Motor neuron (in vitro differentiated cells): ENCODE data around the gene TMA7. TPM values are rescaled to one million over a fixed set of nuclear protein-coding genes. Genes with fewer than 3 reads are reported as not detected.
A peak's percentile ranks its signal among the peaks of the same experiment; 100 is the strongest.
"Not testable (repeated sequence)": the region's sequence is repeated elsewhere in the genome, so short reads cannot be mapped to it uniquely, and the experiment has no call there.

ENCODE experiments used
- ATAC-seq, 8 experiments: fragments of 200-7000 bp; cut with Tn5 transposase; replicated peaks in 6 of 8; 2 replicates each; pipeline ENCODE4 v1.8.0; 2021; ENCODE audit warnings: mild to moderate bottlenecking in 8 of 8, moderate library complexity in 8 of 8
- H3K27ac ChIP-seq, 2 donors: fragments of 250-450 bp; sonication (Bioruptor Pico); 2 replicates each; pipeline ENCODE4 v1.9.0; 2021; ENCODE audit warnings: antibody characterized with exemption in 2 of 2, mild to moderate bottlenecking in 2 of 2, moderate library complexity in 1 of 2
- H3K4me1 ChIP-seq, 2 donors: fragments of 250-450 bp; sonication (Bioruptor Pico); replicated peaks in 1 of 2; 2 replicates each; pipeline ENCODE4 v1.6.1; 2021; ENCODE audit warnings: antibody characterized with exemption in 2 of 2, mild to moderate bottlenecking in 2 of 2, moderate library complexity in 1 of 2
- H3K4me3 ChIP-seq, 5 donors: fragments of 250-450 bp; sonication (Bioruptor Pico); 2 replicates each; pipeline ENCODE4 v1.9.0; 2021; ENCODE audit warnings: antibody characterized with exemption in 5 of 5, mild to moderate bottlenecking in 5 of 5, moderate library complexity in 4 of 5
- WGBS, 10 experiments: fragments of 450-650 bp; shearing (Covaris generic); methylation state at CpG; one replicate each; pipeline ENCODE4 v1.0.0; 2022; 5-methylcytosine and 5-hydroxymethylcytosine counted together
- in situ Hi-C, 9 experiments: fragments of 400-800 bp; cut with MboI; loops; one replicate each; pipeline ENCODE4 v1.15.0; 2021; ENCODE audit warnings: low sequenced_read_pairs in 9 of 9, low pct_unique_long_range_greater_than_20kb in 2 of 9; ENCODE audit not compliant: unreplicated experiment in 9 of 9
- total RNA-seq, 8 experiments: library from RNA; unstranded; fragments of 300-600 nt; gene quantifications; 2 replicates each; pipeline versions ENCODE4 v1.2.3 to v1.2.4, GENCODE V29; 2022

TMA7 gene
- total RNA-seq, 8 experiments from 2014 or later = 375 to 754 (median 499) TPM

- no peak overlapping the region for H3K27ac ChIP-seq
- 81 to 100% (median 96%) methylated on average over 3 to 6 of the region's 29 CpGs; no CpG with 5 or more reads in 5 of the 10 experiments for WGBS, 10 experiments
Measured at GRCh38 chr3:48469046-48469915, 29.2 kb downstream of the TMA7 start.

DNA sequence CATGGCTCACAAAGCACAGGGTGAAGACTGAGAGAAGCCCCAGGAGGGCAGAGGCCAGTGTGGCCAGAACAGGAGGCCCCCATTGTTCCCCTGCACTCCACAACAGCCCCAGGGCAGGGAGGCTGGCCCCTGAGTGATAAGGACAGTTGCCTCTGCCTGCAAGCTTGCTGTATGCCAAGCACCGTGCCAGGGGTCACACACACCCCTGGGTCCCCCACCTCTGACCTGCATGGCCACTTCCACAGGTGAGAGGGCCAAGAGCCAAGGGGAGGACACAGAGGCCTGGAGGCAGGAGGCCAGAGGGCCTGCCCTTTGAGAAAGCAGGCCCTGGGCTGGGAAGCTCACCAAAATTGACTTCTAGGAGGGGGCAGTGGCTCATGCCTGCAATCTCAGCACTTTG is 30.2 kb downstream of the TMA7 start:
- WGBS, 10 experiments = 60% methylated on average over 1 of the region's 1 CpG; no CpG with 5 or more reads in 9 of the 10 experiments
- Histone ChIP-seq H3K4me1 (peaks cover 38 to 51% of the 10 kb centered on the region in 2 donors), H3K4me3 (no peak overlapping the region), H3K27ac (no peak overlapping the region)
- in situ Hi-C loops = no loop called here
- no peak for ATAC-seq

More at GRCh38 chr3:48469046-48469915, 29.2 kb downstream of the TMA7 start:
- peaks cover 42 to 54% of the 10 kb centered on the region in 2 donors for H3K4me1 ChIP-seq
- no peak for ATAC-seq
- H3K4me3 ChIP-seq = no peak overlapping the region
- in situ Hi-C loops = loop anchor here in 1 of 9 experiments (10.0 kb wide), 1 partner anchor 76 kb away; no protein-coding TSS in a partner anchor

DNA sequence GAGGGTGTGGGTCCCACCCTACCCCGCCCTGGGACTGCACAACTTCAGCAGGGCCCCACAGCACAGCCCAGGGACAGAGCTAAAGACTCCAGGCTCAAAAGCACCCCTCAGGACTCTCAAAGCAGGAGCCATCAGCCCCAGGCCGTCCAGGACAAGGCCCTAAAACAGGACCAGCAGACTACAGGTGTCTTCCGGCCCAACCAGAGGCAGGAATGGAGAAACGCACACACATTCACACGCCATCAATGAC is 32.5 kb downstream of the TMA7 start:
- H3K4me3 ChIP-seq = peak overlapping the region; percentile 37 to 70 (median 57)
- 0 to 8% (median 0%) methylated on average over 1 to 3 of the region's 5 CpGs; no CpG with 5 or more reads in 7 of the 10 experiments for WGBS, 10 experiments
- H3K4me1 ChIP-seq = peaks cover 18 to 32% of the 10 kb centered on the region in 2 donors
- H3K27ac ChIP-seq = peak overlapping the region; percentile 86 to 91
- in situ Hi-C loops = no loop called here
- peak; percentile 28 to 68 (median 40) for ATAC-seq

DNA sequence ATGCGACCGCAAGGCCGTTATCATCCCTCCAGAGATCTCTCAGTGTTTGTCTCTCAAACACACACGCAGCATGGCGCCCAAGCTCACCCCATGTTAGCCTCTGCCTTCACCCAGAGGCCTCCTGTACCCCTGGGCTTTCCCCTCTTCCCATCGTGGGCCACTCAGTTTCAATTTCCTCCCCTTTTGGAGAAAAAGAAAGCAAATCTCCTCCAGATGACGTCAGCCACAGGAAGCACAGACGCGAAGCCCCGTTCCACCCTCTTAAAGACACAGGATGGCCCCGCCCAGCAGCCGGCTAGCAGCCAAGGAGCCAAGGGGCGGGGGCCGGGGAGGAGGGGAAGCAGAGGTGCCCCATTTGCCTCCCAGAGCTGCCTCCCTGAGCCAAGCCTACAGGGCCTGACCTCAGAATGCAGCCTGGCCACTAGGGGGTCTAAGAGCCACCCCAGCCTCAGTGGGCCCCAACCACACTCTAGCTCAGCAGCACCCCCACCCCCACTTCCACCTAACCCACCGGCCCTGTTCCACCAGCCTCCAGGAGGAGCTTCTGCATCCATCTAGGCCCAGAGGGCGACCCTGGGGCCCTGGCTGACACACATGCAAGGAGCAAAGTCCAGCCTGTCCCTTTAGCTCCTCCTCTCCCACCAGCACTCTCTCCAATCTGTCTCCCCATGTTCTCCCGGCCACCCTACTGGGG is 33.0 kb downstream of the TMA7 start:
- Histone ChIP-seq H3K4me1 (peaks cover 15 to 28% of the 10 kb centered on the region in 2 donors), H3K4me3 (peak overlapping the region; percentile 37 to 70 (median 57)), H3K27ac (peak overlapping the region; percentile 86 to 91)
- 0 to 10% (median 0%) methylated on average over 2 to 7 of the region's 17 CpGs; no CpG with 5 or more reads in 4 of the 10 experiments for WGBS, 10 experiments
- peak; percentile 76 to 95 (median 94) for ATAC-seq
- in situ Hi-C loops = no loop called here

GRCh38 chr3:48473617-48473952 is 33.5 kb downstream of the TMA7 start:
- Histone ChIP-seq H3K27ac (peak overlapping the region; percentile 86 to 91), H3K4me1 (peaks cover 15 to 28% of the 10 kb centered on the region in 2 donors), H3K4me3 (peak overlapping the region in 3 of 5 donors; percentile 57 to 70 (median 65))
- in situ Hi-C loops = no loop called here
- WGBS, 10 experiments = 20 to 100% (median 80%) methylated on average over 1 to 4 of the region's 5 CpGs; no CpG with 5 or more reads in 1 of the 10 experiments
- no peak for ATAC-seq

DNA sequence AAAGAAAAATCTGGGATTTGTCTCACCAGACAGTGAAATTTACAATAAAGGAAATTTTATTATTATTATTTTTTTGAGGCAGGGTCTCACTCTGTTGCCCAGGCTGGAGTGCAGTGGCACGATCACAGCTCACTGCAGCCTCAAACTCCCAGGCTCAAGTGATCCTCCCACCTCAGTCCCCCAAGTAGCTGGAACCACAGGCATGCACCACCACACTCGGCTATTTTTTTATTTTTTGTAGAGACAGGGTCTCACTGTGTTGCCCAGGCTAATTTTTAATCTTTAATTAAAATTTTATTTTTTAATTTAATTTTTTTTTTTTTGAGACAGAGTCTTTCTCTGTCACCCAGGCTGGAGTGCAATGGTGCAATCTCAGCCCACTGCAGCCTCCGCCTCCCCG is 34.0 kb downstream of the TMA7 start:
- ATAC-seq, H3K4me3 ChIP-seq, in situ Hi-C loops, H3K27ac ChIP-seq: not testable (repeated sequence)
- peaks cover 15 to 28% of the 10 kb centered on the region in 2 donors for H3K4me1 ChIP-seq
- 56 to 100% (median 84%) methylated on average over 1 to 4 of the region's 4 CpGs; no CpG with 5 or more reads in 1 of the 10 experiments for WGBS, 10 experiments

DNA sequence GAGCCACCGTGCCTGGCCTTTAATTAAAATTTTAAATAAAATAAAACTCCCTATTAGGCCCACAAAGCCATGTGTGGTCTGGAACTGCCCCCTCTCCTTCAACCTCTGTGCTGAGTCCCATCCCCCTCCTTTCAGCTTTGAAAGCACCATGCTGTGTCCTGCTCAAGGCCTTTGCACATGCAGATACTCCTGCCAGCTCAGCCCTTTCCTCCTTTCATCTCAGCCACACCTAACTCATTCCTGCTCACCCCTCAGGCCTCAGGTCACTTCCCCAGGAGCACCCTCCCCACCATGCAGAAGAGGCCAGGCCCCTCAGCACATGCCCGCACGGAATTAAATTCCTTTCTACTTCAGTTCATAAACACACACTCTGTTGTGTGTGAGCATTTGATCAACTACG is 34.6 kb downstream of the TMA7 start:
- ATAC-seq = peak in 2 of 8 experiments; percentile 2 to 3
- WGBS, 10 experiments = 20 to 100% (median 67%) methylated on average over 1 to 2 of the region's 4 CpGs; no CpG with 5 or more reads in 3 of the 10 experiments
- H3K4me3 ChIP-seq = no peak overlapping the region
- H3K27ac ChIP-seq = no peak overlapping the region
- in situ Hi-C loops = no loop called here
- H3K4me1 ChIP-seq = peaks cover 15 to 28% of the 10 kb centered on the region in 2 donors

DNA sequence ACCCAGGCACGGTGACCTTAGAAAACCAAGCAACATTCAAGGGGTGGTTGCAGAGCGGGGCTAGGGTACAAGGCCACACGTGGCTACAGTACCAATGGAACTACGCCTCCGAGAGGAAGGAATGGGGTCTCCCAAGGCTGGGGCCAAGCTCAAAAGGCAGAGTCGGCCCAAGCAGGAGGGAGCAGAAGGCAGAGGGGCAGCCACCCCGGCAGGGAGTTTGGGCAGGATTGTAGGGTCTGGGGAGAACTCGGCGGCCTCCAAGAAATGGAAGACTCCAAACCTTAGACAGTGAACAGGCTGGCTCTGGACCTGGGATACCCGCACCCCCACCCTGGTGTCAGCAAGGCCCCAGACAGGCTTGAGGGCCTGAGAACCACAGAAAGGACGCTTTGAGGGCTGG is 35.1 kb downstream of the TMA7 start:
- 14 to 100% (median 27%) methylated on average over 1 to 8 of the region's 11 CpGs; no CpG with 5 or more reads in 4 of the 10 experiments for WGBS, 10 experiments
- H3K4me3 ChIP-seq = no peak overlapping the region
- peaks cover 15 to 28% of the 10 kb centered on the region in 2 donors for H3K4me1 ChIP-seq
- H3K27ac ChIP-seq = no peak overlapping the region
- in situ Hi-C loops = no loop called here
- ATAC-seq = no peak

GRCh38 chr3:48476426-48477053 is 36.5 kb downstream of the TMA7 start:
- H3K27ac ChIP-seq = no peak overlapping the region
- WGBS, 10 experiments = 83 to 96% (median 89%) methylated on average over 2 to 6 of the region's 9 CpGs; no CpG with 5 or more reads in 6 of the 10 experiments
- in situ Hi-C loops = no loop called here

DNA sequence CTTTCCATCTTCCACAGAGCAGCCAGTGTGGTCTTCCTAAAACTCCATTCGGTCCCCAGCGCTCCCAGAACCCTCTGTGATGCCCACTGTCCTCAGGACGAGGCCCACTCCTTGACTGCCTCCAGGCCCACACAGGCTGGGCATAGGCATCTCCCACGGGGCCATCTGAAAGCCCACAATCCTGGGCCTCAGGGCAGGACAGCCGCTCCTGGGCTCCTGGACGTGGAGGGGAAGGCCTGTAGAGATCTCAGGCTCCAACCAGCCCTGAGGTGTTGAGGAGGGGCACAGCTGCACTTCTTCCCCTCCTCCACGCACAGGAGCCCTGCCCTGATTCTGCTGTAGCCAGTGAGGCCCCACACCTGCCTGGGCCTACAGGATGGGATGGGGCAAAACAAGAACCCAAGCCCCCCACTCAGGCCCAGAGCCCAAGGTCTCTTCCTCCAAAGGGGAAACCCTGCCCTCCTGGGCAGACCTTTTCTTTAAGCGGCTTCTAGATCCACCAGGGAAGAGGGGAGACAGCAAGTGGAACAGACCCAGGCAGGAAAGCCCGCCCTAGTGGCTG is 38.0 kb downstream of the TMA7 start:
- peaks cover 5 to 10% of the 10 kb centered on the region in 2 donors for H3K4me1 ChIP-seq
- ATAC-seq = no peak
- no peak overlapping the region for H3K4me3 ChIP-seq
- in situ Hi-C loops = no loop called here
- H3K27ac ChIP-seq = no peak overlapping the region
- 80 to 93% (median 93%) methylated on average over 1 to 5 of the region's 9 CpGs; no CpG with 5 or more reads in 7 of the 10 experiments for WGBS, 10 experiments

More at GRCh38 chr3:48476426-48477053, 36.5 kb downstream of the TMA7 start:
- peaks cover 15 to 18% of the 10 kb centered on the region in 2 donors for H3K4me1 ChIP-seq
- no peak overlapping the region for H3K4me3 ChIP-seq
- no peak for ATAC-seq

DNA sequence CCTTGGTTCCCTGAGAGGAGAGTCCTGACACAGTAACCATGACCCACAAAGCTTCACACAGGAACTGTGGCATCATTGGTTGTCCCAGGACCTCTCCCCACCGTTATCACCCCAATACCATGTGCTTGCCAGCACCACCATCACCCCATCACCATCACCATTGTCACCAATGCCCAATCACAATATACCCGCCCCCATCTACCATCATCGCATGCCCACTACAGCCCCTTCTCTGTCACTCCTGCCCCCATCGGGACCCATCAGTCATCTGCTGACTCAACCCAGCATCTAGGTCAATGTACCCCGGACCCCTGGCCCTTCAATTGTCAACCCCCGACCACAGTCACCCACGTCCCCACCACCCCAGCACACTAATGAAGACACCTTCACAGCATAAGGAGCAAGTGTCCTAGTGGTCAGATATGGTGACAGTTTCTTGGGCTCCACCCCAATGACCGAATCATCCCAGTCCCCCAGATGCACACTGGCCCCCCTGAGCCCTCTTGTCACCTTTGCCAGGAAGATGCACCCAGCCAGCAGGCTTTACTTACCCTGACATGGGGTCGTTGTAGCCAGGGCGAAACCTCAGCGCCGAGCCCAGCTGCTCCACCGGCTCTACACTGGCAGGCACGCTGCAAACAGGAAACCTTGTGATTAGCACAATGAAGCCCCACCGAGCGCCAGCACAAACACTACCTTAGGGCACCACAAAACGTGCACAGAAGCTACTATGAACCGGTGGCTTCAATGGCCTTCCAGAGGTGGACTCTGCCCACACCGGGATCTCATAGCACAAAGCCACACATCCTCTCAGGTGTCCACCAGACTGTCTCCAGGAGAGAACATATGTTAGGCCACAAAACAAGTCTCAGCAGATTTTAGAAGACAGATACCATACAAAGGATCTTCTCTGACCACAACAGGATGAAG is 38.8 kb downstream of the TMA7 start:
- no peak for ATAC-seq
- H3K27ac ChIP-seq = no peak overlapping the region
- 50 to 100% (median 82%) methylated on average over 2 to 4 of the region's 19 CpGs; no CpG with 5 or more reads in 5 of the 10 experiments for WGBS, 10 experiments
- H3K4me1 ChIP-seq = peaks cover 0 to 4% of the 10 kb centered on the region in 2 donors
- in situ Hi-C loops = no loop called here
- no peak overlapping the region for H3K4me3 ChIP-seq

DNA sequence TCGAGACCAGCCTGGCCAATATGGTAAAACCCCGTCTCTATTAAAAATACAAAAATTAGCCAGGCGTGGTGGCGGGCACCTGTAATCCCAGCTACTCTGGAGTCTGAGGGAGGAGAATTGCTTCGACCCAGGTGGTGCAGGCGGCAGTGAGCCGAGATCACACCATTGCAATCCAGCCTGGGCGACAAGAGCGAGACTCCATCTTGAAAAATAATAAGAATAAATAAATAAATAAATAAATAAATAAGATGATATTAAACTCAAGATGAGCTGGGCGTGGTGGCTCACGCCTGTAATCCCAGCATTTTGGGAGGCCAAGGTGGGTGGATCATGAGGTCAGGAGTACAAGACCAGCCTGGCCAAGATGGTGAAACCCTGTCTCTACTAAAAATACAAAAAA is 40.8 kb downstream of the TMA7 start:
- H3K4me1 ChIP-seq, ATAC-seq, H3K27ac ChIP-seq, H3K4me3 ChIP-seq, in situ Hi-C loops: not testable (repeated sequence)
- WGBS, 10 experiments = 80 to 100% (median 93%) methylated on average over 1 to 10 of the region's 11 CpGs
